ENCODE data around the gene MED27. TPM values are rescaled to one million over a fixed set of nuclear protein-coding genes. Genes with fewer than 3 reads are reported as not detected.

MED27 gene
- total and polyA plus RNA-seq, 2 experiments from 2014 or later: 21.4 to 41.1 TPM

DNA sequence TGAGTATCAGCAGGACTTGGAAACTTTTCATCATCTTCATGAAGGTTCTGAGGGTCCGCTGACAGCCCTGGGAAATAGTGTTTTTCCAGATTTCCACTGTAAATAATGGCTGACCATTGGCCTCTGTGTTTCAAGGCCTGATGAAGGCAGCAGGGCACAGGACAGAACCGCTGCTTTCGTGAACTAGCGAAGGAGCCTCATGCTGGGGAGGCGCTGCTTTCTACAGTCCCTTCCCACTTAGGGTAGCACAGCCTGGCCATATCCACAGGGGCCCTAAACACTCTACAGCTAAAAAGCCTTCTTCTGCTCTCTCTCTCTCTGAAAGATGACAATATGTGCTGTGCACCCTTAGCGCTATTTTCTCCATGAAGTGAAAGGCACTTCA, 118.2 kb downstream of the MED27 start:
- TF ChIP-seq EZH2phosphoT487 (IDR thresholded peaks at IDR 0.05; ENCODE audit: insufficient read depth, low read depth) (no peak), EZH2 (IDR thresholded peaks at IDR 0.05; ENCODE audit: insufficient read depth, poor library complexity, severe bottlenecking) (no peak)
- Histone ChIP-seq H3K4me2 (ENCODE audit: unreplicated experiment) (no peak overlapping the region), H3K9me2 (ENCODE audit: insufficient read depth) (no peaks in the 10 kb centered on the region), H3K36me3 (ENCODE audit: low read depth) (no peaks in the 10 kb centered on the region), H3K4me3 (no peak overlapping the region), H3K79me2 (ENCODE audit: insufficient read depth) (no peaks in the 10 kb centered on the region), H3K4me1 (ENCODE audit: insufficient read depth) (no peaks in the 10 kb centered on the region), H3K27ac (no peak overlapping the region), H3K9ac (no peak overlapping the region), H3F3A (ENCODE audit: insufficient read depth) (no peaks in the 10 kb centered on the region), H3K9me3 (ENCODE audit: low read depth) (no peaks in the 10 kb centered on the region), H4K20me1 (ENCODE audit: insufficient read depth) (no peaks in the 10 kb centered on the region), H2AFZ (no peak overlapping the region), H3K27me3 (replicated peaks; ENCODE audit: insufficient read depth) (no peaks in the 10 kb centered on the region)
- WGBS, 2 experiments (ENCODE audit: low coverage in 1 of 2, low lambda C conversion rate in 2 of 2, missing lambda C conversion rate in 2 of 2): 85 to 90% methylated on average over 6 of the region's 6 CpGs
- DNase-seq: no peak
- in situ Hi-C loops (cut with MboI): no loop called here

DNA sequence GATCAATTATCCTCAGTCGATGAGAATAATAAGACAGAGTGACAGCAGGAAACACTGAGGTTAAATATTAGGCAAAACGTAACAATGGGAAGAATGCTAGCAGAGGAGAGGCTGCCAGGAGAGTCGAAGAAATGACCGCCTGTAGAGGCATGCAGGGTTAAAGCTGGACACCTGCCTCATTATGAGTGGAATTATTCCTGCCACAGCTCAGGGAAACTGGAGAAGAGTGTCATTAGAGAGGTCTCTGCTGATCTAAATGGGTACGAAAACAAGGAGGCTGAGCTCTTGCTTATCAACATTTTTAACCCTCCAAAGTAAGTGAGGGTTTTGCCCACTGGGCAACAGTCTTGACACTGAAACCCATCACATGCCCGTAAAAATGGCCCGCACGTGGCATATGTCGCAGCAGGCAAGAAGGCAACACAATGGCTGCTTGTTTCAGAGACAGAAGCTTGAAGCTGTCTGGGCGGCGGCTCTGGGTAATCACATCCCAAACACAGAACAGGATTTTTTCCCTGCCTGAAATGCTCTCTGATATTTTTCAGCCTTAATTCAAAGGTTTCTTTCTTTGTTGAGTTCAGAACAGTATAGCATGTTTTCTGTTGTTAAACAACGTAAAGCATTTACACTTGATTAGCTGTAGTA, 118.7 kb downstream of the MED27 start:
- no peak for DNase-seq
- 90 to 91% methylated on average over 12 of the region's 12 CpGs for WGBS, 2 experiments (ENCODE audit: low coverage in 1 of 2, low lambda C conversion rate in 2 of 2, missing lambda C conversion rate in 2 of 2)

DNA sequence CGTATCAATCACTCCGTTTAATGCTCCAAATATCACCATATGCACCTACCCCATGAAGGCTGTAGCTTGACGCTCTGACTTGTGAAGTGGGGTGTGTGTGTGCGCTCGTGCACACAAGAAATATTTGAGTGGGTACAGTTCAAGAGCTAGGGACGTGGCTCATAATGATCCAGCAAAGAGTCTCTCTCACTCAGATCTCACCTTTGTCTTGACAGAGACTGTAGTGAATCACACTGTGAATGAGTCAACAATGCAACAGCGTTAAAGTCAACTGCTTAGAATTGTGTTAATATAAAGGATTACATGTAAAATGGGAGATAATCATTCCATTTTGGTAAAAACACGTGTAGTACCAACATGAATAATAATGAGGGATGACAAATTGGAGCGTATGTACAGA, 119.4 kb downstream of the MED27 start:
- no peak overlapping the region for H3K9ac ChIP-seq
- WGBS, 2 experiments (ENCODE audit: low coverage in 1 of 2, low lambda C conversion rate in 2 of 2, missing lambda C conversion rate in 2 of 2): 86 to 87% methylated on average over 9 of the region's 9 CpGs
- no peaks in the 10 kb centered on the region for H3K36me3 ChIP-seq (ENCODE audit: low read depth)
- H3F3A ChIP-seq (ENCODE audit: insufficient read depth): no peaks in the 10 kb centered on the region
- no peak overlapping the region for H3K27ac ChIP-seq
- peak; percentile 30 for DNase-seq
- TF ChIP-seq EZH2 (IDR thresholded peaks at IDR 0.05; ENCODE audit: insufficient read depth, poor library complexity, severe bottlenecking) (no peak), EZH2phosphoT487 (IDR thresholded peaks at IDR 0.05; ENCODE audit: insufficient read depth, low read depth) (no peak)
- no peaks in the 10 kb centered on the region for H3K9me3 ChIP-seq (ENCODE audit: low read depth)
- no peaks in the 10 kb centered on the region for H3K79me2 ChIP-seq (ENCODE audit: insufficient read depth)
- no peak overlapping the region for H2AFZ ChIP-seq
- no peaks in the 10 kb centered on the region for H3K9me2 ChIP-seq (ENCODE audit: insufficient read depth)
- H3K4me3 ChIP-seq: no peak overlapping the region
- H3K4me1 ChIP-seq (ENCODE audit: insufficient read depth): no peaks in the 10 kb centered on the region
- no peaks in the 10 kb centered on the region for H4K20me1 ChIP-seq (ENCODE audit: insufficient read depth)
- H3K27me3 ChIP-seq (replicated peaks; ENCODE audit: insufficient read depth): no peaks in the 10 kb centered on the region
- in situ Hi-C loops (cut with MboI): no loop called here
- H3K4me2 ChIP-seq (ENCODE audit: unreplicated experiment): no peak overlapping the region

More for the DNA sequence above, 118.7 kb downstream of the MED27 start:
- H3K9me2 ChIP-seq (ENCODE audit: insufficient read depth): no peaks in the 10 kb centered on the region
- no peaks in the 10 kb centered on the region for H4K20me1 ChIP-seq (ENCODE audit: insufficient read depth)
- no peaks in the 10 kb centered on the region for H3K4me1 ChIP-seq (ENCODE audit: insufficient read depth)
- no peak overlapping the region for H3K9ac ChIP-seq
- TF ChIP-seq EZH2phosphoT487 (IDR thresholded peaks at IDR 0.05; ENCODE audit: insufficient read depth, low read depth) (no peak), EZH2 (IDR thresholded peaks at IDR 0.05; ENCODE audit: insufficient read depth, poor library complexity, severe bottlenecking) (no peak)
- H2AFZ ChIP-seq: no peak overlapping the region
- H3K4me2 ChIP-seq (ENCODE audit: unreplicated experiment): no peak overlapping the region
- no peaks in the 10 kb centered on the region for H3K9me3 ChIP-seq (ENCODE audit: low read depth)
- in situ Hi-C loops (cut with MboI): no loop called here
- no peak overlapping the region for H3K4me3 ChIP-seq
- no peaks in the 10 kb centered on the region for H3K36me3 ChIP-seq (ENCODE audit: low read depth)
- H3K27ac ChIP-seq: no peak overlapping the region
- H3K79me2 ChIP-seq (ENCODE audit: insufficient read depth): no peaks in the 10 kb centered on the region
- no peaks in the 10 kb centered on the region for H3K27me3 ChIP-seq (replicated peaks; ENCODE audit: insufficient read depth)
- H3F3A ChIP-seq (ENCODE audit: insufficient read depth): no peaks in the 10 kb centered on the region

DNA sequence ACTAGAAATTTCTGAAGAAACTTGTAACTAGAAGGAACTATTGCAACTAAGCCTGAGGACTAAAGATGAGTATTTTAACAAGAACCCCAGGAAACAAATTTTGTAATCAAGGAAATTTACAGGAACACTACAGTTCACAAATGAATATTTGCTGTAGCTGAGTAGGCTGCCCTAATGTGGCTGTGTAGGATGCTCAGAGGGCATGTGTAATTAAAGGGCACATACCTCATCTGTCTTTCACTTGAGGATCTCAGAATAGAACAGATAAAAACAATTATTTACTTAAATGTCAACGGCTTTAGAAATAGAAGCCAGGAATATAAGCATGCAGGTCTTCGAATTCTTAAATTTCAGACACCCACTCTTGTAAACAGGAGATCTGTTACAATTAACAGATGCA, 119.8 kb downstream of the MED27 start:
- Histone ChIP-seq H3K4me2 (ENCODE audit: unreplicated experiment) (no peak overlapping the region), H2AFZ (no peak overlapping the region), H3K79me2 (ENCODE audit: insufficient read depth) (no peaks in the 10 kb centered on the region), H3K9me2 (ENCODE audit: insufficient read depth) (no peaks in the 10 kb centered on the region), H3K27me3 (replicated peaks; ENCODE audit: insufficient read depth) (no peaks in the 10 kb centered on the region), H3K4me1 (ENCODE audit: insufficient read depth) (no peaks in the 10 kb centered on the region), H3K4me3 (no peak overlapping the region), H3F3A (ENCODE audit: insufficient read depth) (no peaks in the 10 kb centered on the region), H3K27ac (no peak overlapping the region), H3K9ac (no peak overlapping the region), H4K20me1 (ENCODE audit: insufficient read depth) (no peaks in the 10 kb centered on the region), H3K36me3 (ENCODE audit: low read depth) (no peaks in the 10 kb centered on the region), H3K9me3 (ENCODE audit: low read depth) (no peaks in the 10 kb centered on the region)
- in situ Hi-C loops (cut with MboI): no loop called here
- 97 to 100% methylated on average over 2 of the region's 2 CpGs for WGBS, 2 experiments (ENCODE audit: low coverage in 1 of 2, low lambda C conversion rate in 2 of 2, missing lambda C conversion rate in 2 of 2)
- DNase-seq: no peak
- TF ChIP-seq EZH2phosphoT487 (IDR thresholded peaks at IDR 0.05; ENCODE audit: insufficient read depth, low read depth) (no peak), EZH2 (IDR thresholded peaks at IDR 0.05; ENCODE audit: insufficient read depth, poor library complexity, severe bottlenecking) (no peak)
